Measurements from ENCODE around the gene UBE2D2.

UBE2D2 gene

GRCh38 chr5:139654871-139655491 is 93.8 kb downstream of the UBE2D2 start:
- peak overlapping the region; percentile 31 for H3K4me3 ChIP-seq (ENCODE audit: low read length)
- no peak for TF ChIP-seq CTCF (conservative IDR thresholded peaks at IDR 0.05; ENCODE audit: low read length)
- no peak for DNase-seq (ENCODE audit: low read depth)

- DNase-seq (ENCODE audit: low read depth), result peak; percentile 82
- peak overlapping the region; percentile 31 for H3K4me3 ChIP-seq (ENCODE audit: low read length)
- no peak for TF ChIP-seq CTCF (conservative IDR thresholded peaks at IDR 0.05; ENCODE audit: low read length)
Measured at GRCh38 chr5:139655727-139656271, 94.7 kb downstream of the UBE2D2 start.

GRCh38 chr5:139657363-139658321 is 96.5 kb downstream of the UBE2D2 start:
- peak overlapping the region; percentile 15 for H3K4me3 ChIP-seq (ENCODE audit: low read length)
- peak; percentile 63 for DNase-seq (ENCODE audit: low read depth)
- TF ChIP-seq CTCF (conservative IDR thresholded peaks at IDR 0.05; ENCODE audit: low read length), result no peak

- DNase-seq (ENCODE audit: low read depth), result peak; percentile 67
- TF ChIP-seq CTCF (conservative IDR thresholded peaks at IDR 0.05; ENCODE audit: low read length), result peak; percentile 22; the same call in 1 of the 2 replicates
- peak overlapping the region; percentile 52; the same call in 1 of the 2 replicates for H3K4me3 ChIP-seq (ENCODE audit: low read length)
Measured at GRCh38 chr5:139658501-139658927, 97.4 kb downstream of the UBE2D2 start.

GRCh38 chr5:139658928-139659667 is 98.0 kb downstream of the UBE2D2 start:
- DNase-seq (ENCODE audit: low read depth), result peak; percentile 77
- TF ChIP-seq CTCF (conservative IDR thresholded peaks at IDR 0.05; ENCODE audit: low read length), result no peak
- peak overlapping the region; percentile 52 for H3K4me3 ChIP-seq (ENCODE audit: low read length)

GRCh38 chr5:139659695-139660101 is 98.6 kb downstream of the UBE2D2 start:
- DNase-seq (ENCODE audit: low read depth), result no peak
- no peak for TF ChIP-seq CTCF (conservative IDR thresholded peaks at IDR 0.05; ENCODE audit: low read length)
- peak overlapping the region; percentile 52 for H3K4me3 ChIP-seq (ENCODE audit: low read length)
